ENCODE data around the gene PSMC6.
"Not testable (repeated sequence)": the region's sequence is repeated elsewhere in the genome, so short reads cannot be mapped to it uniquely, and the experiment has no call there.

PSMC6 gene

DNA sequence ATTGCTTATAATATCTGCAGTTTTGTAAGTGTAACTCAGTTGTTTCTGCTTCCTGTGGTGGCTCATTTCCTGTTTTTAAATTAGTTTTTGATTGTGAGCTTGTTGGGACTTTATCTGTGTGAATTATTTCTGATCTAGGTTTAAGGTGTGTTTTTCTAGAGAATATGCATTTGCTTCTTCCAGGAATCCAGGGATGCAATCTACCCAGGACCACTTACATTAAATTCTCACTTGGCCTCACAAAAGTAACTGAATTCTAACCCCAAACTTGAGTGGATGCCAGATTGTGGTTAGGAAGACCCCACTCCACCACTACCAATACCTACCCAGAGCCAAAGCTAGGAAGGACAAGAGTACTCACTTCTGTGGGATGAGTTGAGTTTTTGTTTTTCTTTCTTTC is 34.9 kb downstream of the PSMC6 start:
- ChIA-PET POLR2A (no interaction called here), CTCF (interaction anchor here (0.6 kb wide), 1 partner anchor 1035 kb away, joined by 3 read pairs; no protein-coding TSS in a partner anchor)
- no peak for TF ChIP-seq CTBP1 (IDR thresholded peaks at IDR 0.05; ENCODE audit: borderline replicate concordance)
- DNase-seq (ENCODE audit: extremely low spot score) = no peak

DNA sequence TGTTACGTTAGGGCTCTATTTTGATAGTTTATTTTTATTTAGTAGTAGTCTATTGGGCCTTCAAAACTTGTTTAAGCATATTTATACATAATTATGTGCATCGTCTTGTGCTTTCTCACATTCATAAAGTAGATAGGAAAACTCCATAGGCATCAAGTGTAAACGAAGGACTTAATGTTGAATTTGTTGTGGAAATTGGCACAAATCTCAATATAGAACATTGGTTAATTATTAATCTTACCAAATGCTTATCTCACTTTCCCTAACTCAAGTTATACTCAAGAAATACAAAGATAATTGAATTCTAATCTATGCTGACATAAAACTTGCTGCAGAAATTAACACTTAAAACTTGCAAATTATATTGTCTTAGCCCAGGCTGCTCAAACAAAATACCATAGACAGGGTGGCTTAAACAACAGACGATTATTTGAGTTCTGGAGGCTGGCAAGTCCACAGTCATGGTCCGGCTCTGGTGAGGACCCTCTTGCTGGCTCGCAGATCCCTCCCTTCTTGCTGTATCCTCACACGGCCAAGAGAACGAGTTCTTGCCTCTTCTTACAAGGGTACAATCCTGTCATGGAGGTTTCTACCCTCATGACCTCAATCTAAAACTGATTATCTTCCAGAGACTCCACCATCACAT is 41.8 kb downstream of the PSMC6 start:
- TF ChIP-seq L3MBTL2 (conservative IDR thresholded peaks at IDR 0.05) (no peak), SUZ12 (IDR thresholded peaks at IDR 0.05) (no peak), ELF4 (IDR thresholded peaks at IDR 0.05) (no peak), FOXA1 (IDR thresholded peaks at IDR 0.05) (no peak), CTBP1 (IDR thresholded peaks at IDR 0.05; ENCODE audit: borderline replicate concordance) (no peak), LEF1 (IDR thresholded peaks at IDR 0.05; ENCODE audit: borderline replicate concordance) (no peak), FOXM1 (IDR thresholded peaks at IDR 0.05; ENCODE audit: borderline replicate concordance) (no peak), FOXK2 (IDR thresholded peaks at IDR 0.05) (no peak), NFRKB (IDR thresholded peaks at IDR 0.05) (no peak), HDGF (IDR thresholded peaks at IDR 0.05; ENCODE audit: borderline replicate concordance) (no peak), TARDBP (IDR thresholded peaks at IDR 0.05) (no peak), BHLHE40 (IDR thresholded peaks at IDR 0.05; ENCODE audit: borderline replicate concordance) (no peak), SP1 (IDR thresholded peaks at IDR 0.05) (no peak), ARNT (IDR thresholded peaks at IDR 0.05) (no peak), ZNF384 (IDR thresholded peaks at IDR 0.05) (no peak)
- TF ChIP-seq, protein P1, sequence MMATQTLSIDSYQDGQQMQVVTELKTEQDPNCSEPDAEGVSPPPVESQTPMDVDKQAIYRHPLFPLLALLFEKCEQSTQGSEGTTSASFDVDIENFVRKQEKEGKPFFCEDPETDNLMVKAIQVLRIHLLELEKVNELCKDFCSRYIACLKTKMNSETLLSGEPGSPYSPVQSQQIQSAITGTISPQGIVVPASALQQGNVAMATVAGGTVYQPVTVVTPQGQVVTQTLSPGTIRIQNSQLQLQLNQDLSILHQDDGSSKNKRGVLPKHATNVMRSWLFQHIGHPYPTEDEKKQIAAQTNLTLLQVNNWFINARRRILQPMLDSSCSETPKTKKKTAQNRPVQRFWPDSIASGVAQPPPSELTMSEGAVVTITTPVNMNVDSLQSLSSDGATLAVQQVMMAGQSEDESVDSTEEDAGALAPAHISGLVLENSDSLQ (IDR thresholded peaks at IDR 0.05) = no peak
- ChIA-PET POLR2A (no interaction called here), CTCF (no interaction called here)
- DNase-seq (ENCODE audit: extremely low spot score) = no peak

DNA sequence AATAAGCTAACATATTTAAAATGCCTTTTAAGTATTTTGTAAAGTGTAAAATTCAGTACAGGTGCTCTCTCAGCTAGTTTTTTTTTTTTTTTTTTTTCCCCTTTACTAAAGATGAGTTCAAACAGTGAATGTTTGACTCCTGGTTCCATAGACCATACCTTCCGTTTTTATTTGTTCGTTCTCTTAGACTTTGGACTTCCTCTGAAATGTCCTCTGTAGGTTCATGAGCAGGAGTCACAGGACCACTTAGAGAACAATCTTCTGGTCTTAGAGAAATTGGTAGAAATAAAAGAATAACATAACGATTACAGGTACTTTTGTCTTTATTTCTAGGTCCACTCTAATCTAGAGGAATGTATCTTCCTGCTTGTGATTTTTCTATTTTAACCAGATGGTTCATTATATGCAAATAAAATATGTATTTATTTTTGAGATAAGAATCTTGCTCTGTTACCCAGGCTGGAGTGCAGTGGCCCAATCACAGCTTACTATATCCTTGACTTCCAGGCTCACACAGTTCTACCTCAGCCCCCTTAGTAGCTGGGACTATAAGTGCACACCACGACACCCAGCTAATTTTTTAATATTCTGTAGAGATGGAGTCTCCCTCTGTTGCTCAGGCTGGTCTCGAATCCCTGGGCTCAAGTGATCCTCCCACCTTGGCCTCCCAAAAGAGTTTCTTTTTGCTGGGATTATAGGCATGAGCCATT is 48.8 kb downstream of the PSMC6 start:
- ChIA-PET POLR2A (no interaction called here), CTCF (interaction anchor here (0.6 kb wide), 1 partner anchor 26 kb away, joined by 4 read pairs; no protein-coding TSS in a partner anchor)
- TF ChIP-seq CTBP1 (IDR thresholded peaks at IDR 0.05; ENCODE audit: borderline replicate concordance) = no peak
- TF ChIP-seq, protein P1 (IDR thresholded peaks at IDR 0.05) = no peak
- DNase-seq (ENCODE audit: extremely low spot score) = no peak

DNA sequence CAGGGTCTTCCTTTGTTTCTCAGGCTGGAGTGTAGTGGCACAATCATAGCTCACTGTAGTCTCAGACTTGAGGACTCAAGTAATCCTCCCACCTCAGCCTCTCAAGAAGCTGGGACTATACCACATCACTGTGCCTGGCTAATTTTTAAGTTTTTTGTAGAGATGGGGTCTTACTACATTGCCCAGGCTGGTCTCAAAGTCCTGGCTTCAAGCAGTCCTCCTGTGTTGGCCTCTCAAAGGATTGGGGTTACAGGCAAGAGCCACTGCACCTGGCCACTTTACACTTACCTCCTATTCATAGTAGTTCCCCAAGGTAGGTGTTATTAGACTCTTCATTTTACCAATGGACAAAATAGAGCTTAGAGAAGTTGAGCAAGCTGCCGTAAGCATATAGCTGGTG is 52.1 kb downstream of the PSMC6 start:
- DNase-seq (ENCODE audit: extremely low spot score) = no peak
- CTCF ChIA-PET = no interaction called here
- TF ChIP-seq BHLHE40 (IDR thresholded peaks at IDR 0.05; ENCODE audit: borderline replicate concordance) (no peak), ZNF384 (IDR thresholded peaks at IDR 0.05) (no peak), FOXM1 (IDR thresholded peaks at IDR 0.05; ENCODE audit: borderline replicate concordance) (no peak), FOXA1 (IDR thresholded peaks at IDR 0.05) (no peak), LEF1 (IDR thresholded peaks at IDR 0.05; ENCODE audit: borderline replicate concordance) (no peak), ELF4 (IDR thresholded peaks at IDR 0.05) (no peak), CTBP1 (IDR thresholded peaks at IDR 0.05; ENCODE audit: borderline replicate concordance) (no peak), L3MBTL2 (conservative IDR thresholded peaks at IDR 0.05) (no peak), SP1 (IDR thresholded peaks at IDR 0.05) (no peak), ARNT (IDR thresholded peaks at IDR 0.05) (no peak), SUZ12 (IDR thresholded peaks at IDR 0.05) (no peak), NFRKB (IDR thresholded peaks at IDR 0.05) (no peak), TARDBP (IDR thresholded peaks at IDR 0.05) (no peak), HDGF (IDR thresholded peaks at IDR 0.05; ENCODE audit: borderline replicate concordance) (no peak), FOXK2 (IDR thresholded peaks at IDR 0.05) (no peak)
- TF ChIP-seq, protein P1 (IDR thresholded peaks at IDR 0.05) = no peak
- POLR2A ChIA-PET = no interaction called here

DNA sequence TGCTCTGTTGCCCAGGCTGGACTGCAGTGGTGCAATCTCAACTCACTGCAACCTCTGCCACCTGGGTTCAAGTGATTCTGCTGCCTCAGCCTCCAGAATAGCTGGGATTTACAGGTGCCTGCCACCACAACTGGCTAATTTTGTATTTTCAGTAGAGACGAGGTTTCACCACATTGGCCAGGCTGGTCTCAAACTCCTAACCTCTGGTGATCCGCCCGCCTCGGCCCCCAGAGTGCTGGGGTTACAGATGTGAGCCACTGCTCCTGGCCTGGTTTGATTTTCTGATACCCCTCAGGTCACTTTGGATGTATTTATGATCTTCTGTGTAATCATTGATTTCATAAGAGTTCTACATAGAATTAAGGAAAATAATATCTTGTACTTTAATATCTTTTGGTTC is 55.9 kb downstream of the PSMC6 start:
- DNase-seq (ENCODE audit: extremely low spot score); CTCF ChIA-PET; POLR2A ChIA-PET: not testable (repeated sequence)

DNA sequence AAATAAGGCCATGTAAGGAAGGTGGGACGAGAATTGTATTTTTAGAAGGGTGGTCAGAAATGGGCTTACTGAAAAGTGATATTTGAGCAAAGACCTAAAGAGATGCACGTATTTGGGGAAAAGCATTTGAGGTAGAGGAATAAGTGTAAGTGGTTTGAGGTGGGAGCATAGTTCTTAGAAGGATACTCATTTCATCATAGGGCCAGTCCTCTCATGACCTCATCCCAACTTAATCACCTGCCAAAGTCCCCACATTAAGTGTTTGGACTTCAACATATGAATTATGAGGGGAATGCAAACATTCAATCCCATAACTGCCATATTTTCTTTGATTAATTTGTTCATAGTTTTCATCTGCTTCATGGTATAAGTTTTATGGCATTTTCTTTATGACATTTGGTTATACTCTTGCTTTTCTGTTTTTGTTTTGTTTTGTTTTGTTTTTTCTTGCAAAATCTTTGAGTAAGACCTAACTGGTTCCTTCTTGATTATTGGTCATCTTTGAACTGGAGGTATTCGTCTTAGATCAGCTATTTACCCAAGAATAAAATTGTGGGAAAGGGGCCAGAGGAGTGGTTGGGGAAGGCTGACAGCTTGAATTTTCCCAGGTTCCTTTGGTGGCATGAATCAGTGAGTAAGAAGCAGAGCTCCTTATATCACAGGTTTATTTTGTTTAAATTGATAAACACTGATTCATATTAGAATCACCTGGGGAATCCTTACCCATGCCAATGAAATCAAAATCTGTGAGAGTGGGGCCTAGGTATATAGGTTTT is 60.2 kb downstream of the PSMC6 start:
- ChIA-PET CTCF (no interaction called here), POLR2A (interaction anchor here (0.6 kb wide), 1 partner anchor 24 kb away, joined by 3 read pairs; the partner anchor contains the start of gene GNPNAT1)
- no peak for DNase-seq (ENCODE audit: extremely low spot score)
- TF ChIP-seq LEF1 (IDR thresholded peaks at IDR 0.05; ENCODE audit: borderline replicate concordance) (no peak), HDGF (IDR thresholded peaks at IDR 0.05; ENCODE audit: borderline replicate concordance) (no peak), ZNF384 (IDR thresholded peaks at IDR 0.05) (no peak), L3MBTL2 (conservative IDR thresholded peaks at IDR 0.05) (no peak), SP1 (IDR thresholded peaks at IDR 0.05) (no peak), SUZ12 (IDR thresholded peaks at IDR 0.05) (no peak), TARDBP (IDR thresholded peaks at IDR 0.05) (no peak), CTBP1 (IDR thresholded peaks at IDR 0.05; ENCODE audit: borderline replicate concordance) (no peak), FOXA1 (IDR thresholded peaks at IDR 0.05) (no peak), ELF4 (IDR thresholded peaks at IDR 0.05) (no peak), FOXM1 (IDR thresholded peaks at IDR 0.05; ENCODE audit: borderline replicate concordance) (no peak), ARNT (IDR thresholded peaks at IDR 0.05) (no peak), NFRKB (IDR thresholded peaks at IDR 0.05) (no peak), FOXK2 (IDR thresholded peaks at IDR 0.05) (no peak), BHLHE40 (IDR thresholded peaks at IDR 0.05; ENCODE audit: borderline replicate concordance) (no peak)
- TF ChIP-seq, protein P1 (IDR thresholded peaks at IDR 0.05) = no peak
